Measurements from ENCODE around the gene CLCN3. TPM values are rescaled to one million over a fixed set of nuclear protein-coding genes. Genes with fewer than 3 reads are reported as not detected.

Gene CLCN3
- total and polyA plus RNA-seq, 9 of the 15 experiments (the other 6 are each of a cell fraction or from before 2014, with no cell fraction given): 12.7 to 60.6 (median 38.5) TPM

- TF ChIP-seq ZBTB11 (CRISPR knock-in tag; IDR thresholded peaks at IDR 0.05) (peak in 1 of 3 experiments; percentile 67; a peak in 2 of 6 replicates), ZNF384 (IDR thresholded peaks at IDR 0.05; ENCODE audit: low read depth, low read length) (no peak), SIN3A (IDR thresholded peaks at IDR 0.05; ENCODE audit: borderline replicate concordance in 2 of 2, control insufficient read depth in 1 of 2, low read depth in 2 of 2, low read length in 2 of 2) (no peak), NRF1 (conservative IDR thresholded peaks at IDR 0.05 in 1 of 2, IDR thresholded peaks at IDR 0.05 in 1 of 2) (peak in 1 of 2 experiments; percentile 24; a peak in 1 of 4 replicates), HDGF (IDR thresholded peaks at IDR 0.05) (no peak), ZNF583 (CRISPR knock-in tag; IDR thresholded peaks at IDR 0.05) (no peak), SMAD1 (IDR thresholded peaks at IDR 0.05; ENCODE audit: low read depth, low read length, partially characterized antibody) (peak; percentile 83), RFX5 (IDR thresholded peaks at IDR 0.05; ENCODE audit: low read depth, low read length) (no peak), ZFP36 (IDR thresholded peaks at IDR 0.05; ENCODE audit: low read depth, low read length, partially characterized antibody) (no peak), SMARCA4 (IDR thresholded peaks at IDR 0.05) (peak; percentile 74), ZNF444 (CRISPR knock-in tag; IDR thresholded peaks at IDR 0.05) (no peak), RB1 (IDR thresholded peaks at IDR 0.05; ENCODE audit: low read depth) (no peak), ZBTB7A (IDR thresholded peaks at IDR 0.05; ENCODE audit: borderline replicate concordance, control insufficient read depth, low read depth, low read length) (no peak), SRSF7 (optimal IDR thresholded peaks at IDR 0.05; ENCODE audit: low read depth, low read length) (no peak), ZNF280A (IDR thresholded peaks at IDR 0.05; ENCODE audit: low read depth, partially characterized antibody) (no peak), CREBBP (IDR thresholded peaks at IDR 0.05; ENCODE audit: low read depth, low read length) (no peak), ZC3H11A (IDR thresholded peaks at IDR 0.05; ENCODE audit: low read depth, low read length) (no peak), ZBTB17 (CRISPR knock-in tag; IDR thresholded peaks at IDR 0.05) (no peak), KLF1 (tag; IDR thresholded peaks at IDR 0.05) (no peak), ZNF41 (CRISPR knock-in tag; conservative IDR thresholded peaks at IDR 0.05) (no peak), PRMT5 (CRISPR knock-in tag; IDR thresholded peaks at IDR 0.05) (no peak), ZNF134 (CRISPR knock-in tag; conservative IDR thresholded peaks at IDR 0.05) (no peak)
These were observed 39.6 kb downstream of the CLCN3 start (continued) for GRCh38 chr4:169659716-169660670.

All from K562 (cell line).